Measurements from ENCODE around the gene OSR1.

The OSR1 gene

GRCh38 chr2:19360266-19360965 lies 2.0 kb upstream of the OSR1 start:
- in situ Hi-C loops (cut with MboI; ENCODE audit: low sequenced_read_pairs, unreplicated experiment) = loop anchor here (25.0 kb wide), 2 partner anchors 598 to 848 kb away; no protein-coding TSS in a partner anchor
- DNase-seq (ENCODE audit: low spot score) = peak; percentile 24
- no peak for TF ChIP-seq CTCF (IDR thresholded peaks at IDR 0.05; ENCODE audit: borderline replicate concordance, control extremely low read depth, extremely low read depth, insufficient read depth, missing control alignments)

GRCh38 chr2:19359456-19359855 lies 1.0 kb upstream of the OSR1 start:
- TF ChIP-seq CTCF (IDR thresholded peaks at IDR 0.05; ENCODE audit: borderline replicate concordance, control extremely low read depth, extremely low read depth, insufficient read depth, missing control alignments) = no peak
- DNase-seq (ENCODE audit: low spot score) = peak; percentile 12
- in situ Hi-C loops (cut with MboI; ENCODE audit: low sequenced_read_pairs, unreplicated experiment) = loop anchor here (10.0 to 25.0 kb wide), 3 partner anchors 505 to 847 kb away; no protein-coding TSS in a partner anchor

- in situ Hi-C loops (cut with MboI; ENCODE audit: low sequenced_read_pairs, unreplicated experiment) = loop anchor here (10.0 to 25.0 kb wide), 3 partner anchors 506 to 847 kb away; no protein-coding TSS in a partner anchor
- DNase-seq (ENCODE audit: low spot score) = no peak
- no peak for TF ChIP-seq CTCF (IDR thresholded peaks at IDR 0.05; ENCODE audit: borderline replicate concordance, control extremely low read depth, extremely low read depth, insufficient read depth, missing control alignments)
Observed at GRCh38 chr2:19359021-19359357, 566 bp upstream of the OSR1 start.

- no peak for TF ChIP-seq CTCF (IDR thresholded peaks at IDR 0.05; ENCODE audit: borderline replicate concordance, control extremely low read depth, extremely low read depth, insufficient read depth, missing control alignments)
- in situ Hi-C loops (cut with MboI; ENCODE audit: low sequenced_read_pairs, unreplicated experiment) = loop anchor here (10.0 to 25.0 kb wide), 3 partner anchors 507 to 845 kb away; no protein-coding TSS in a partner anchor
- DNase-seq (ENCODE audit: low spot score) = peak; percentile 40
Observed at GRCh38 chr2:19357402-19358241, 801 bp downstream of the OSR1 start.

- in situ Hi-C loops (cut with MboI; ENCODE audit: low sequenced_read_pairs, unreplicated experiment) = loop anchor here (10.0 to 25.0 kb wide), 3 partner anchors 508 to 844 kb away; no protein-coding TSS in a partner anchor
- peak; percentile 23 for DNase-seq (ENCODE audit: low spot score)
- no peak for TF ChIP-seq CTCF (IDR thresholded peaks at IDR 0.05; ENCODE audit: borderline replicate concordance, control extremely low read depth, extremely low read depth, insufficient read depth, missing control alignments)
Observed at GRCh38 chr2:19356545-19357401, 1.6 kb downstream of the OSR1 start.
